Measurements from ENCODE around the gene ADNP2.
A peak's percentile ranks its signal among the peaks of the same experiment; 100 is the strongest.

ADNP2 gene

GRCh38 chr18:80105369-80106167, 3.5 kb upstream of the ADNP2 start:
- DNase-seq (ENCODE audit: low read depth in 2 of 2) = peak in 1 of 2 donors; percentile 12

- DNase-seq (ENCODE audit: low read depth in 2 of 2) = no peak
Measured at GRCh38 chr18:80106482-80107051, 2.5 kb upstream of the ADNP2 start.

DNA sequence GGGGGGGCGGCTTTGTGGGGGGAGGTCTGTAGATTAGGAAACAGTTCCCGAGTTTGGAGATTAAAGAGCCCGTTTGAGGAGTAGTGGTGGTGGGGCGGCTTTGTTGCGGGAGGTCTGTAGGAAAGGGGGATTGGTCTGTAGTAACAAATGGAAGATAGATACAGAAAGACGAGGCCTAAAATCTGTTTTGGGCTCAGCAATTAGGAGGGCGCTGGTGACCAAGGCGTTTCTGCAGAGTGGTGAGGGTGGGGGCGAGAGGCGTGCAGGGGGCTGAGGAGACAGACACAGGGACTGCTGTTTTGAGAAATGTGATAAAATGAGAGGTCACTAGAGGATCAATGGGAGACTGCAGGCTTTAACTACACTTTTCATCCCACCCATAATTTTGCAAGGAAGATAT, 1.6 kb upstream of the ADNP2 start:
- no peak for DNase-seq (ENCODE audit: low read depth in 2 of 2)

DNA sequence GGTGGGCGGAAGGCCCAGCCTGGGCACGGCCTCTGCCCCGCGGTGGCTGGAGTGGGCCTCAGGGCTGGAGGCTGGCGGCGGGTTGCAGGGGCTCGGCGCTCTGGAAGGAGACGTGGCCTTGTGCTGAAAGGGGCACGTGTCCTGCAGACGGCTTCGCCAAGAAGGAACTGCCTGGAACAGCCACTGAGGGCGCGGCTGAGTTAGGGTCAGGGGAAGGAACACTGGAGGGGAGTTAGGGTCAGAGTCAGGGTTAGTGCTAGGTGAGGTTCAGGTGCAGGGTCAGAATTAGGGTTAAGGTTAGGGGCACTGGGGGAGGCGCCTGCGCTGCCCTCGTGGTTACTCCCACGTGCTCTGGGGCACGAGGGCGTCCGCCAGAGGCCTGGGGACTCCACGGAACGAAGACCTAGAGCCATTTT, 933 bp upstream of the ADNP2 start:
- DNase-seq (ENCODE audit: low read depth in 2 of 2) = no peak

GRCh38 chr18:80109676-80110078, 615 bp downstream of the ADNP2 start:
- peak in 1 of 2 donors; percentile 23 for DNase-seq (ENCODE audit: low read depth in 2 of 2)

DNA sequence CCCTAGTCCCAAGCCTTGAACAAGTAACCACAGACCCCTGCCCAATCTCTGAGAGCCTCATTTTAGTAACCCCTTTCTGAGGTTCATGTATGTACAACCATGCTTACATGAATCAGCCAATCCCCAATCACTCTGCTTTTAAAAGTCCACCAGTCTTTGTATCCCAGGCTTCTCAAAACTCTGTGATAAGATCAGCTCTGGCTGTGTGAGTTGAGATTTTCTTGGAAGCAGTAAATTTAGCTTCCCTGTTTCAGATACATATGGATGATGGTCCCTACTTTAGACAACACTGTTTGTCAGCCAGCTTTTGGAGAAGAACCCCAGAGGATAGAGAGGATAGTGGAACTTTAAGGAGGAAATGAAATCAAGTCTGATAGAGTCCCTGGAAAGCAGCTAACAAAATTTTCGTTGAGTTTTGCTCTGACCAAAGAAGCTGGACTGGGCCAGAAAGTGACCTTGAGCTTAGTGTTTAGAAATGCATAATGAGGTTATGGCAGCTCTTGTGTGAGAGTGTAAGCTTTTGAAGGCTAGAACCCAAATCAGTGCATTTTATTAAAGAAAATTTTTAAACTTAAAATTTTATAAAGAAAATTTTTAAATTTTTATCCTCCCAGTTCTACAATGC, 3.7 kb downstream of the ADNP2 start:
- DNase-seq (ENCODE audit: low read depth in 2 of 2) = no peak

GRCh38 chr18:80115035-80115434, 6.0 kb downstream of the ADNP2 start:
- no peak for DNase-seq (ENCODE audit: low read depth in 2 of 2)

DNA sequence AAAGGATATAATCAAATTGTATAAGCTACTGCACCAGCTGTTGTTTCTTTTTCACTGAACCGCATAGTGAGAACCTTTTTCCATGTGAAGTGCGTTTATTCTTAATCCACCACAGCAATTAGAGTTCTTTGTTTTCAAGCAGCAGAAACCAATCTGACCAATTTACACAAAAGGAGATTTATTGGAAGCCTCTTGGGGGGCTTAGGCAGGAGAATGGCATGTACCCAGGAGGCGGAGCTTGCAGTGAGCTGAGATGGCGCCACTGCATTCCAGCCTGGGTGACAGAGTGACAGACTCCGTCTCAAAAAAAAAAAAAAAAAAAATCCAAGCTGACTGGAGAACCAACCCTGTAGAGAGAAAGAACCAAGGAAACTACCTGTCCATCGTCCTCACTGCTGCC, 10.0 kb downstream of the ADNP2 start:
- no peak for DNase-seq (ENCODE audit: low read depth in 2 of 2)

GRCh38 chr18:80120932-80121331, 11.9 kb downstream of the ADNP2 start:
- no peak for DNase-seq (ENCODE audit: low read depth in 2 of 2)

DNA sequence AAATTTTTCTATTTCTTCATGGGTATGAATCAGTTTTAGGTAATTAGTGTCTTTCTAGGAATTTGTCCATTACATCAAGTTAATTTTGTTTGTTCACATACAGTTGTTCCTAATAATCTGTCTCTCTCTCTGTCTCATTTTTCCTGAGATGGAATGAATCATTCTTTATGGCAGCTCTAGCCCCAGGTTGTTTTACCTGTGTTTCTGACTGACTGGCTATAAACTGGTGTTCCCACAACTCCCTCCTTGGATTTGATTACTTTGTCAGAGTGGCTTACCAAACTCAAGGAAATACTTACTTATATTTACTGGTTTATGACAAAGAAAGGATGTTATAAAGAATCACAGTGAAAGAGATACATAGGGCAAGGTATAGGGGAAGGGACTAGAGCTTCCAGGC, 15.1 kb downstream of the ADNP2 start:
- DNase-seq (ENCODE audit: low read depth in 2 of 2) = no peak

DNA sequence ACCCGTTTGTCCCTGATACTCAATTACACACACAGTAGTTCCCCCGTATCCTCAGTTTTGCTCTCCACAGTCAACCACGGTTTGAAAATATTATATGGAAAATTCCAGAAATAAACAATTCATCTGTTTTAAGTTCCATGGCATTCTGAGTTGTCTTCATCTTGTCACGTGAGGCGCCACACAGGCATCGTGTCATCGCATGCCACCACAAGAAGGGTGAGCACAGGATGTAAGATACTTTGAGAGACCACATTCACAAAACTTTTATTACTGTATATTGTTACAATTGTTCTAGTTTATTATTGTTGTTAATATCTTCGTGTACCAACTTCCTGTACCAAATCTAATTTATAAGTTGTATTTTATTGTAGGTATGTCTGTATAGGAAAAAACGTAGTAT, 17.7 kb downstream of the ADNP2 start:
- DNase-seq (ENCODE audit: low read depth in 2 of 2) = no peak

DNA sequence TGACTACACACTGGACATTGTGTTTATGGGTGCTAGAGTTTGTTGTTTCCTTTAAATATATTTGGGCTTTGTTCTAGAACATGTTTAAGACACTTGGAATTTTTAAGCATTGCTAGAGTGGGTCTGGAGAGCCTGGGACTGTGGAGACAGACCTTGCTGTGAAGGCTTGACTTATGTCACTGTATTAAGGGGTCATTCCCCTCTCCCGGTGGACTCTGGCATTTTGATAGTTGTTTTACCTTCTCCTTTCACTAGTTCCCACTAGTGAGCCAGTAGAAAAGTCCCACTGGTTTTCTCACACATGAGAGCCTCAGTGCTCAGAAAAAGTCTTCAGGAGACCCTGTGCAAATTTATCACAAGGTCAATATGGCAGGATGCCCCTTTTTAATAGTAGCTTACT, 18.6 kb downstream of the ADNP2 start:
- DNase-seq (ENCODE audit: low read depth in 2 of 2) = no peak

- DNase-seq (ENCODE audit: low read depth in 2 of 2) = no peak
Measured at GRCh38 chr18:80129672-80130367, 20.8 kb downstream of the ADNP2 start.

DNA sequence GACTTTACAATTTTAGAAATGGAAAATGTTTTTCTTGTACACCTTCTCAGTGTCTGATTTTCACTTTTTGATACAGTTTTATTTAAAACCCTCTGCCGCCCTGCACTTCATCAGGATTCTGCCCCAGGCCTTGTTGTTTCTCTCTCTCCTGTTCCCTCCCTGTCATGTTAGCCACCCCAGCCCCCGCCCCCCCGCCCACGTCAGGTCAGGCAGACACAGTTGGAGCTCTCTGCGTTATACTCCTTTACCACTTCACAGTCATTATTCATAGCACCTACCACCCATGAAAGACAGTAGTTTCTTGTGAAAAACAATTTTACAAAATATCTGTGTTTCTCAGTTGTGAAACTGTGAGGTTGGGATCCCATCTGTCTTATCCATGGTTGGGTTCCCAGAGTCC, 21.5 kb downstream of the ADNP2 start:
- DNase-seq (ENCODE audit: low read depth in 2 of 2) = no peak

- DNase-seq (ENCODE audit: low read depth in 2 of 2) = no peak
Measured at GRCh38 chr18:80132180-80132812, 23.2 kb downstream of the ADNP2 start.

DNA sequence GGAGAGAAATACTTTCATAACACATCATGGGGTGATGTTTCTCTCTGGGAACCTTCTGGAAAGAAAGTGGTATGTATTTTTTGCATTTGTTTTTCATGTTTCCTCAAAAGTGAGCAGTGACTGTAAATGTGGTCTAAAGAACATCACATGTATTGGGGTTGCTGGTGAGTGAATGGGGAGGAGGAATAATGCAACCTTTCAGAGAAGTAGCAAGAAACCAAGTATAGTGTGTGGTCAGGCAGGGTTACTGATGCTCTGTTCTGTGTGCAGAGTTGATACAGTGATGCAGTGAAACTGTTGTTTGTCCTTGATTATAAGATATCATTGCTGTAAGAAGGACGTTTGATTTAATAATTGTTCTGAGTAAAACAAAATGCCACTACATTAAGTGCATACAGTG, 24.1 kb downstream of the ADNP2 start:
- DNase-seq (ENCODE audit: low read depth in 2 of 2) = no peak

DNA sequence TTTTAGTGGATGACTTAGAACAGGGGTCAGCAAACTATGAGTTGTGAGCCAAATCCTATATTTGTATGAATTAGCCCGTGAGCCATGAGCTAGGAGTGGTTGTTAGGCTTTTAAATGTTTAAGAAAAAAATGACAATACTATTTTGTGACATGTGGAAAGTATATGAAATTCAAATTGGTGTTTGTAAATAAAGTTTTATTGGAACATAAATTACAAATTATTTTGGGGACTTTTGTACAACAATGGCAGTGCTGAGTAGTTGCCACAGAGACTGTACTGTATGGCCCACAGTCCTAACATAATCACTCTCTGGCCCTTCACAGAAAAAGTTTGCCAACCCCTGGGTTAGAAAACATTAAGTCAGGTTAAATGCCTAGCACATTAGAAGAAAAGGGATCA, 26.1 kb downstream of the ADNP2 start:
- no peak for DNase-seq (ENCODE audit: low read depth in 2 of 2)

DNA sequence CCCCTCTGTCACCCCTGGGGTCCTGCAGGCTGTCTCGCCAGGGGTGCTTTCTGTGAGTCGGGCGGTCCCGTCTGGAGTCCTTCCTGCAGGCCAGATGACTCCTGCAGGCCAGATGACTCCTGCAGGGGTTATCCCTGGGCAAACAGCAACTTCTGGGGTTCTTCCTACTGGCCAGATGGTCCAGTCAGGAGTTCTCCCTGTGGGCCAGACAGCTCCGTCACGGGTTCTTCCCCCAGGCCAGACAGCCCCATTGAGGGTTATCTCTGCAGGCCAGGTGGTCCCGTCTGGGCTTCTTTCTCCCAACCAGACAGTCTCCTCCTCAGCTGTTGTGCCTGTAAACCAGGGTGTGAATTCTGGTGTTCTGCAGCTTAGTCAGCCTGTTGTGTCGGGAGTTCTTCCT, 27.6 kb downstream of the ADNP2 start:
- no peak for DNase-seq (ENCODE audit: low read depth in 2 of 2)

DNA sequence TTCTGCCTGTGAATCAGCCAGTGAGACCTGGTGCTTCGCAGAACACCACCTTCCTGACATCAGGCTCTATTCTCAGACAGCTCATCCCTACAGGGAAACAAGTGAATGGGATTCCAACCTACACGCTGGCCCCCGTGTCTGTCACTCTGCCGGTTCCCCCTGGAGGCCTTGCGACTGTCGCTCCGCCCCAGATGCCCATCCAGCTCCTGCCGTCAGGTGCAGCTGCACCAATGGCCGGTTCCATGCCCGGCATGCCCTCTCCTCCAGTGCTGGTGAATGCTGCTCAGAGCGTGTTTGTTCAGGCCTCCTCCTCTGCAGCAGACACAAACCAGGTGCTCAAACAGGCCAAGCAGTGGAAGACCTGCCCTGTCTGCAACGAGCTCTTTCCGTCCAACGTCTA, 28.1 kb downstream of the ADNP2 start:
- no peak for DNase-seq (ENCODE audit: low read depth in 2 of 2)

DNA sequence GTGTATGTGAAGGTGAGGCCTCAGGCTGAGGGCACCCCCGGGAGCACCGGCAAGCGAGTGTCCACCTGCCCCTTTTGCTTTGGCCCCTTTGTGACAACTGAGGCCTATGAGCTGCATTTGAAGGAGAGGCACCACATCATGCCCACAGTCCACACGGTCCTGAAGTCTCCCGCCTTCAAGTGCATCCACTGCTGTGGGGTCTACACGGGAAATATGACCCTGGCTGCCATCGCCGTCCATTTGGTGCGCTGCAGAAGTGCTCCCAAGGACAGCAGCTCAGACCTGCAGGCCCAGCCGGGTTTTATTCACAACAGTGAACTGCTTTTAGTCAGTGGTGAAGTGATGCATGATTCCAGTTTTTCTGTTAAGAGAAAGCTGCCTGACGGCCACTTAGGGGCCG, 28.9 kb downstream of the ADNP2 start:
- DNase-seq (ENCODE audit: low read depth in 2 of 2) = no peak

DNA sequence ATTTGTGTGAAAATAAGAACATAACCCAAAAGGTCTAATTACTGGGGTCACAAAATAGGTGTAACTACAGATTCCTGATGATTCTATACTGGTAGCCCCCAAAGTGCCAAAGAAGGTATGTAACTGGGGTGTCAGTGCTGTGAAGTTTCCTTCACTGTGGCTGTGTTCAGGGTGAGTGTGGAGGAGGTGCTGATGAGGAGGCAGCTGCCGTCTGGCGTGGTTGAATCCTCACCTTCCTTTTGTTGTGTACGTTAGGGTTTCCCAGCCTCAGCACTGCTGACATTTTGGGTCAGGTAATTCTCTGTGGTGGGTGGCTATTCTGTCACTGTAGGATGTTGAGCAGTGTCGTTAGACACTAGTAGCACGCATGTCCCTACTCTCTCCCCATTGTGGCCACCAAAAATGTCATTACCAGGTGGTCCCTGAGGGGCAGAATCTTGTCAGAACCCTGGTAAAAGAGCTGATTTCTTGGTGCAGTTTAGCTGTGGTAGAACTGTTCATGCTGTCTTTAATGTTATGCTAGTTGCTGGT, 31.5 kb downstream of the ADNP2 start:
- no peak for DNase-seq (ENCODE audit: low read depth in 2 of 2)

- no peak for DNase-seq (ENCODE audit: low read depth in 2 of 2)
Measured at GRCh38 chr18:80143881-80144280, 34.8 kb downstream of the ADNP2 start.
